Esophagus squamous epithelium (tissue), 4 donors: ENCODE results near the gene CAMK2G.

Source experiments
- CTCF ChIP-seq, 6 experiments: fragments of 450-650 bp in 4 of 6; fragments of 200-600 bp in 2 of 6; sonication (generic) in 2 of 6; IDR thresholded peaks; one replicate each; pipeline ENCODE4 v1.5.1; 2016 to 2019; ENCODE audit warnings: antibody characterized with exemption in 6 of 6, mild to moderate bottlenecking in 4 of 6, moderate library complexity in 4 of 6
- POLR2A ChIP-seq, 4 donors: fragments of 450-650 bp; IDR thresholded peaks; one replicate each; pipeline ENCODE4 v1.6.1; 2017; ENCODE audit warnings: antibody characterized with exemption in 4 of 4, mild to moderate bottlenecking in 4 of 4, moderate library complexity in 3 of 4

GRCh38 chr10:73867871-73868631, 6.3 kb downstream of the CAMK2G start:
- TF ChIP-seq CTCF (IDR thresholded peaks at IDR 0.05) (no peak), POLR2A (IDR thresholded peaks at IDR 0.05) (no peak)
